WERI-Rb-1 (cell line): ENCODE measurements around the gene THOC6.

Experiments
- DNase-seq: peaks from one replicate; pipeline ENCODE4 v3.0.0-alpha.2; 2020
- H3K27ac ChIP-seq: fragments of 250-450 bp; sonication (Bioruptor Pico); 2 replicates; pipeline ENCODE4 v1.5.1; 2020; ENCODE audit warnings: mild to moderate bottlenecking, moderate library complexity
- H3K27me3 ChIP-seq: fragments of 250-450 bp; sonication (Bioruptor Pico); 2 replicates; pipeline ENCODE4 v1.5.1; 2021; ENCODE audit warnings: mild to moderate bottlenecking, low read depth, moderate library complexity; ENCODE audit not compliant: insufficient read depth, severe bottlenecking
- H3K36me3 ChIP-seq: fragments of 250-450 bp; sonication (Bioruptor Pico); 2 replicates; pipeline ENCODE4 v1.5.1; 2020; ENCODE audit warnings: mild to moderate bottlenecking, moderate library complexity
- H3K4me3 ChIP-seq: 2 replicates; pipeline ENCODE4 v1.5.1; 2011; ENCODE audit warnings: low read depth, mild to moderate bottlenecking, control low read depth, low read length
- H3K9me3 ChIP-seq: fragments of 250-450 bp; sonication (Bioruptor Pico); 2 replicates; pipeline ENCODE4 v1.5.1; 2021; ENCODE audit warnings: mild to moderate bottlenecking, moderate library complexity; ENCODE audit not compliant: severe bottlenecking
- CTCF ChIP-seq: IDR thresholded peaks from 2 replicates; pipeline ENCODE4 v1.5.1; 2011; ENCODE audit warnings: low read depth, mild to moderate bottlenecking, control low read depth, inconsistent platforms, low read length

THOC6 gene

DNA sequence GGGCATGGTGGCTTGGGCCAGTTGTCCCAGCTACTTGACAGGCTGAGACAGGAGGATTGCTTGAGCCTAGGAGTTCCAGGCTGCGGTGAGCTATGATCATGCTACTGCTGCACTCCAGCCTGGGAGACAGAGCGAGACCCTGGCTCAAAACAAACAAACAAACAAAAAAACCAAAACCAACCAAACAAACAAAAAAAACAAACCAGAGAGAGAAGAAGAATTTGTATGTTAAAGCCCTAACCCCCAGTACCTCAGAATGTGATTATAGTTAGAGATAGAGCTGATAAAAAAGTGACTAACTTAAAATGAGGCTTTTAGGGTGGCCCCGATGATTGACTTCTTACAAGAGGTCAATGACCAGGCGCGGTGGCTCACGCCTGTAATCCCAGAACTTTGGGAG is 20.9 kb downstream of the THOC6 start:
- DNase-seq: no peak
- peaks cover 70% of the 10 kb centered on the region for H3K27me3 ChIP-seq
- no peak for TF ChIP-seq CTCF
- no peak overlapping the region for H3K27ac ChIP-seq
- H3K9me3 ChIP-seq: peaks cover under 1% of the 10 kb centered on the region
- H3K36me3 ChIP-seq: no peaks in the 10 kb centered on the region
- H3K4me3 ChIP-seq: no peak overlapping the region

- Histone ChIP-seq H3K27ac (no peak within 1 kb of the TSS), H3K4me3 (peak within 1 kb of the TSS; percentile 36), H3K27me3 (peaks cover 67% of the 10 kb centered on the region), H3K36me3 (no peaks in the 10 kb centered on the region), H3K9me3 (no peaks in the 10 kb centered on the region)
- DNase-seq: no peak
- no peak for TF ChIP-seq CTCF
These were observed 22.2 kb downstream of the THOC6 start, which contains the start of gene MMP25 for GRCh38 chr16:3045758-3046640. TSS of gene MMP25 (plus strand) at chr16:3046561. CDS start at chr16:3046918, 357 bp downstream.

GRCh38 chr16:3046641-3047386 is 23.0 kb downstream of the THOC6 start:
- no peak overlapping the region for H3K4me3 ChIP-seq
- H3K9me3 ChIP-seq: no peaks in the 10 kb centered on the region
- H3K27me3 ChIP-seq: peaks cover 65% of the 10 kb centered on the region
- no peaks in the 10 kb centered on the region for H3K36me3 ChIP-seq
- DNase-seq: no peak
- TF ChIP-seq CTCF: no peak
- H3K27ac ChIP-seq: no peak overlapping the region

GRCh38 chr16:3047387-3047720 is 23.5 kb downstream of the THOC6 start:
- Histone ChIP-seq H3K27me3 (peaks cover 65% of the 10 kb centered on the region), H3K27ac (no peak overlapping the region), H3K36me3 (no peaks in the 10 kb centered on the region), H3K4me3 (no peak overlapping the region), H3K9me3 (no peaks in the 10 kb centered on the region)
- DNase-seq: no peak
- TF ChIP-seq CTCF: no peak

GRCh38 chr16:3049921-3050481 is 26.2 kb downstream of the THOC6 start:
- H3K9me3 ChIP-seq: no peaks in the 10 kb centered on the region
- no peak overlapping the region for H3K27ac ChIP-seq
- no peaks in the 10 kb centered on the region for H3K36me3 ChIP-seq
- no peak overlapping the region for H3K4me3 ChIP-seq
- no peak for DNase-seq
- TF ChIP-seq CTCF: no peak
- H3K27me3 ChIP-seq: peaks cover 42% of the 10 kb centered on the region
